Activated B cell treated with CpG ODN at 0.5 μM for 24 hours (primary cell): ENCODE measurements around the gene KRT13. TPM values are rescaled to one million over a fixed set of nuclear protein-coding genes. Genes with fewer than 3 reads are reported as not detected.

Source experiments
- ATAC-seq: fragments of 200-7000 bp; cut with Tn5 transposase; one replicate; pipeline ENCODE4 v1.10.0; 2021; ENCODE audit warnings: low read depth, mild to moderate bottlenecking, moderate library complexity
- CTCF ChIA-PET: fragments of 350-600 bp; sonication (Branson Sonifier 250); formaldehyde crosslinking; loops from one replicate; lab custom pipeline; 2021; ENCODE audit warnings: antibody characterized with exemption; lab: Charles Lee
- POLR2A ChIA-PET: fragments of 350-600 bp; sonication (Branson Sonifier 250); formaldehyde crosslinking; loops from one replicate; lab custom pipeline; 2021; ENCODE audit warnings: antibody characterized with exemption; lab: Charles Lee
- DNase-seq: peaks from one replicate; pipeline ENCODE4 v3.0.0; 2022
- H3K27ac Mint-ChIP-seq: one replicate; pipeline ENCODE4 v1.8.0; 2020; ENCODE audit warnings: mixed read lengths
- H3K27me3 Mint-ChIP-seq: one replicate; pipeline ENCODE4 v1.8.0; 2021; ENCODE audit warnings: mixed read lengths
- H3K36me3 Mint-ChIP-seq: one replicate; pipeline ENCODE4 v1.8.0; 2021; ENCODE audit warnings: low read depth, mixed read lengths
- H3K4me1 Mint-ChIP-seq: one replicate; pipeline ENCODE4 v1.8.0; 2021; ENCODE audit warnings: mixed read lengths
- H3K4me3 Mint-ChIP-seq: one replicate; pipeline ENCODE4 v1.8.0; 2020; ENCODE audit warnings: mild to moderate bottlenecking, mixed read lengths
- H3K9me3 Mint-ChIP-seq: one replicate; pipeline ENCODE4 v1.8.0; 2020; ENCODE audit warnings: mixed read lengths
- CTCF ChIP-seq: fragments of 200-600 bp; IDR thresholded peaks from one replicate; pipeline ENCODE4 v1.8.0; 2022; ENCODE audit warnings: antibody characterized with exemption, mild to moderate bottlenecking
- intact Hi-C: fragments of 100-400 bp; cut with micrococcal nuclease; formaldehyde crosslinking; loops from one replicate; pipeline ENCODE4 v1.15.1; 2024
- total RNA-seq: library from RNA; stranded (reverse); gene quantifications from 2 replicates; pipeline ENCODE4 v1.2.3, GENCODE V29; 2022

KRT13 gene
- total RNA-seq, 1 donor from 2014 or later: not detected

- Mint-ChIP-seq H3K4me1 (no peaks in the 10 kb centered on the region), H3K27ac (no peak overlapping the region), H3K36me3 (no peaks in the 10 kb centered on the region), H3K9me3 (no peaks in the 10 kb centered on the region), H3K27me3 (peaks cover 14% of the 10 kb centered on the region), H3K4me3 (no peak overlapping the region)
- ATAC-seq: no peak
- no peak for TF ChIP-seq CTCF
- ChIA-PET POLR2A (no interaction called here), CTCF (interaction anchor here (1.3 kb wide), 1 partner anchor 176 kb away, joined by 3 read pairs; no protein-coding TSS in a partner anchor)
- intact Hi-C loops: loop anchor here (2.0 kb wide), 1 partner anchor 176 kb away; no protein-coding TSS in a partner anchor
- no peak for DNase-seq
Measured at GRCh38 chr17:41486809-41487530, 18.4 kb downstream of the KRT13 start.

GRCh38 chr17:41486316-41486715, 19.1 kb downstream of the KRT13 start:
- CTCF ChIA-PET: interaction anchor here (1.3 kb wide), 1 partner anchor 176 kb away, joined by 3 read pairs; no protein-coding TSS in a partner anchor
- intact Hi-C loops: loop anchor here (2.0 kb wide), 1 partner anchor 176 kb away; no protein-coding TSS in a partner anchor
- Mint-ChIP-seq H3K4me3 (no peak overlapping the region), H3K9me3 (no peaks in the 10 kb centered on the region), H3K4me1 (no peaks in the 10 kb centered on the region), H3K27ac (no peak overlapping the region), H3K27me3 (peaks cover 14% of the 10 kb centered on the region), H3K36me3 (no peaks in the 10 kb centered on the region)
- ATAC-seq (no peak), DNase-seq (no peak)
- no peak for TF ChIP-seq CTCF
- POLR2A ChIA-PET: no interaction called here

- Mint-ChIP-seq H3K4me1 (peaks cover under 1% of the 10 kb centered on the region), H3K27ac (no peak overlapping the region), H3K4me3 (no peak overlapping the region), H3K27me3 (peaks cover 14% of the 10 kb centered on the region), H3K9me3 (no peaks in the 10 kb centered on the region), H3K36me3 (no peaks in the 10 kb centered on the region)
- POLR2A ChIA-PET: no interaction called here
- ATAC-seq (no peak), DNase-seq (no peak)
- no peak for TF ChIP-seq CTCF
- intact Hi-C loops: no loop called here
- CTCF ChIA-PET: no interaction called here
Measured at GRCh38 chr17:41484920-41485904, 20.2 kb downstream of the KRT13 start.

GRCh38 chr17:41483991-41484826, 21.2 kb downstream of the KRT13 start:
- CTCF ChIA-PET: no interaction called here
- Mint-ChIP-seq H3K27me3 (peaks cover 12% of the 10 kb centered on the region), H3K4me1 (peaks cover 6% of the 10 kb centered on the region), H3K9me3 (no peaks in the 10 kb centered on the region), H3K4me3 (no peak overlapping the region), H3K27ac (no peak overlapping the region), H3K36me3 (no peaks in the 10 kb centered on the region)
- no peak for TF ChIP-seq CTCF
- ATAC-seq (no peak), DNase-seq (no peak)
- POLR2A ChIA-PET: no interaction called here
- intact Hi-C loops: no loop called here
